Omental fat pad (tissue), 4 donors: ENCODE results near the gene NUBPL. TPM values are rescaled to one million over a fixed set of nuclear protein-coding genes. Genes with fewer than 3 reads are reported as not detected.

Experiments
- ATAC-seq: fragments of 150-250 bp; one replicate; pipeline ENCODE4 v1.9.1; 2016; ENCODE audit warnings: mild to moderate bottlenecking, moderate library complexity; ENCODE audit not compliant: low FRiP score
- DNase-seq: peaks from one replicate; pipeline ENCODE4 v3.0.0-alpha.2; 2019; ENCODE audit warnings: low spot score
- CTCF ChIP-seq, 3 donors: fragments of 450-650 bp; IDR thresholded peaks; one replicate each; pipeline ENCODE4 v1.5.1; 2016 to 2017; ENCODE audit warnings: antibody characterized with exemption in 3 of 3, mild to moderate bottlenecking in 3 of 3, moderate library complexity in 2 of 3
- total RNA-seq, 4 donors: library from RNA; depleted of rRNA; stranded (reverse); fragments of >200 nt; gene quantifications; one replicate each; pipeline ENCODE4 v1.1.0, GENCODE V29; 2016

NUBPL gene
- total RNA-seq, 4 donors from 2014 or later: 9.0 to 12.9 (median 10.9) TPM

- ATAC-seq (no peak), DNase-seq (no peak)
- no peak for TF ChIP-seq CTCF (IDR thresholded peaks at IDR 0.05)
Measured at GRCh38 chr14:31752867-31753661, 191.9 kb downstream of the NUBPL start.

GRCh38 chr14:31758941-31759340 lies 197.7 kb downstream of the NUBPL start:
- DNase-seq (no peak), ATAC-seq (no peak)
- no peak for TF ChIP-seq CTCF (IDR thresholded peaks at IDR 0.05)

- no peak for ATAC-seq
- no peak for DNase-seq
- no peak for TF ChIP-seq CTCF (IDR thresholded peaks at IDR 0.05)
Measured at GRCh38 chr14:31760277-31760676, 199.1 kb downstream of the NUBPL start.

GRCh38 chr14:31761325-31761724 lies 200.1 kb downstream of the NUBPL start:
- ATAC-seq (no peak), DNase-seq (no peak)
- TF ChIP-seq CTCF (IDR thresholded peaks at IDR 0.05): no peak

- no peak for DNase-seq
- TF ChIP-seq CTCF (IDR thresholded peaks at IDR 0.05): no peak
- ATAC-seq: no peak
Measured at GRCh38 chr14:31763041-31763440, 201.8 kb downstream of the NUBPL start.

GRCh38 chr14:31766315-31766892 lies 205.2 kb downstream of the NUBPL start:
- DNase-seq: no peak
- TF ChIP-seq CTCF (IDR thresholded peaks at IDR 0.05): no peak

GRCh38 chr14:31768355-31768754 lies 207.2 kb downstream of the NUBPL start:
- no peak for TF ChIP-seq CTCF (IDR thresholded peaks at IDR 0.05)
- DNase-seq (no peak), ATAC-seq (no peak)

More at GRCh38 chr14:31766315-31766892, 205.2 kb downstream of the NUBPL start:
- ATAC-seq: no peak
